Stimulated activated CD4-positive, alpha-beta T cell treated with anti-CD3 and anti-CD28 coated beads, Interleukin-12 subunit alpha, Interleukin-12 subunit beta, amount 100 ng/mL, for 24 hours (primary cell): Measurements from ENCODE around the gene KLF16.
"Not testable (repeated sequence)": the region's sequence is repeated elsewhere in the genome, so short reads cannot be mapped to it uniquely, and the experiment has no call there.

ENCODE experiments used
- DNase-seq, 2 experiments: peaks; one replicate each; pipeline ENCODE4 v3.0.0-alpha.2; 2020; ENCODE audit warnings: low read depth in 2 of 2

Gene KLF16

DNA sequence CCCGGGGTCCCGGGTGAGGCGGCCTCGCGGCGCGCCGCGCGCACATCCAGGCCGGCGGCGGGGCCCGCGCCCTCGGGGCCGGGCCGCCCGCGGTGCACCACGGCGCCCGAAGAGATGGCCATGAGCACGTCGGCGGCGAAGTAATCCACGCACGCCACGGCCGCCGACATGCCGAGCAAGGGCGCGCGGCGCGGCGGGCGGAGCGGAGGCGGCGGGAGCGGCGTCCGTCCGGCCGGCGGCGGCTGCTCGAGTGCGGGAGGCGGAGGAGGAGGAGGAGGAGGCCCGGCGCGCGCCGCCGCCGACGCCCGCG lies at the start of gene KLF16:
KLF16 (minus strand) TSS at position 252 of the 310 bp plus-strand sequence; CDS start at position 170, 82 bp downstream.
- no peak for DNase-seq

DNA sequence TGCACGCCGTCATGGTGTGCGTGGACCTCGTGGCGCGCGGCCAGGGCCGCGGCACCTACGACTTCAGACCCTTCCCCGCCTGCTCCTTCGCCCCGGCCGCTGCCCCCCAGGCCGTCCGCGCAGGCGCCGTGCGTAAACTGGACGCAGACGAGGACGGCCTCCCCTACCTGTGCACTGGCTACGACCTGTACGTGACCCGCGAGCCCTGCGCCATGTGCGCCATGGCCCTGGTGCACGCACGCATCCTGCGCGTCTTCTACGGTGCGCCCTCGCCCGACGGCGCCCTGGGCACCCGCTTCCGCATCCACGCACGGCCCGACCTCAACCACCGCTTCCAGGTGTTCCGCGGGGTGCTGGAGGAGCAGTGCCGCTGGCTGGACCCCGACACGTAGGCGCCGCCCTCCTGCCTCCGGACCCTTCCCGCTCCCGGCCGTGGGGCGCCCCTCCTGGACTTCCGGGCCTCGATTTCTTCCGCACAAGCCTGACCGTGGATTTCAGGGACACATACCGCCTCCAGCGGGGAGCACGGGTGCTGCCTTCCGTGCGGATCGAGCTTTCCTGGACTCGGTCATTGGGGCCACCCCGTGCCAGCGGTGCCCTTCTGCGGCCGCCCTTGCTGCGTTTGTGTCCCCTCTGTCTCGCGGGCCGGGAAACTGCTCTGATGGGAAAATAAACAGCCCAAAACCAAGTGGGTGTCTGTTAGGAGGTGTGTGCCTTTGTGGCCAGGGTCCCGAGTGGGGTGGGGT lies 49.6 kb upstream of the KLF16 start:
- no peak for DNase-seq

DNA sequence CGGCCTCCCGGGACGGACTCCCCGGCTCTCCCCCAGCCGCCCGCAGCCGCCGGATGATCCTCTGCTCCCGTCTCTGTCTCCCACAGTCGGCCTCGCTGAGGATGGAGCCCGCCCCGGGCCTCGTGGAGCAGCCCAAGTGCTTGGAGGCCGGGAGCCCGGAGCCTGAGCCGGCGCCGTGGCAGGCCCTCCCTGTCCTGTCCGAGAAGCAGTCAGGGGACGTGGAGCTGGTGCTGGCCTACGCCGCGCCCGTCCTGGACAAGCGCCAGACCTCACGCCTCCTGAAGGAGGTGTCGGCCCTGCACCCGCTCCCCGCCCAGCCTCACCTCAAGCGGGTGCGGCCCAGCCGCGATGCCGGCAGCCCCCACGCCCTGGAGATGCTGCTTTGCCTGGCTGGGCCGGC lies 48.6 kb upstream of the KLF16 start:
- DNase-seq = no peak

DNA sequence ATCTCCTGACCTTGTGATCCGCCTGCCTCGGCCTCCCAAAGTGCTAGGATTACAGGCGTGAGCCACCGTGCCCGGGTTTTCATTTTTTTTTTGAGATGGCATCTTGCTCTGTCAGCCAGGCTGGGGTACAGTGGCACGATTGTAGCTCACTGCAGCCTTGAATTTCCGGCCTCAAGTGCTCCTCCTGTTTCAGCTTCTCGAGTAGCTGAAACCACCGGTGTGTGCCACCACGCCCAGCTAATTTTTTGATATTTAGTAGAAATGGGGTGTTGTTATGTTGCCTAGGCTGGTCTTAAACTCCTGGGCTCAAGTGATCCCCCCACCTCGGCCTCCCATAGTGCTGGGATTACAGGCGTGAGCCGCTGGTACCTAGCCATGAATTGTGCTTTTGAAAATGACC lies 47.7 kb upstream of the KLF16 start:
- no peak for DNase-seq

DNA sequence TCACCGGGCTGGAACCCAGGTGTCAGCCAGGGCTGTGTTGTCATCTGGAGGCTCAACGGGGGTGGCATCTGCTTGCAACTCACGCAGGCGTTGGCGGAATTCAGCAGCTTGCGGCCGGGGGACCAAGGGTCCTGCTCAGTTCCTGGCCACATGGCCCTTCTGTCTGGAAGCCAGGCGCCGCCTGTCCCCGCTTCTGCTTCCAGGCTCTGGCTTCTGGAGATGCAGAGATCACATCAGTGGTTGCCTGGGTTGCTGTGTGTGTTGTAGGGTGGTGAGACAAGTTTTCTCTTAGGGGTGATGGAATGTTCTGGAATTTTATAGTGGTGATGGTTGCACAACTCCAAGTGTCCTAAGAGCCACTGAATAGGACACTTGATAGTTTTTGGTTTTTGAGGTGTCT lies 46.8 kb upstream of the KLF16 start:
- DNase-seq = no peak

DNA sequence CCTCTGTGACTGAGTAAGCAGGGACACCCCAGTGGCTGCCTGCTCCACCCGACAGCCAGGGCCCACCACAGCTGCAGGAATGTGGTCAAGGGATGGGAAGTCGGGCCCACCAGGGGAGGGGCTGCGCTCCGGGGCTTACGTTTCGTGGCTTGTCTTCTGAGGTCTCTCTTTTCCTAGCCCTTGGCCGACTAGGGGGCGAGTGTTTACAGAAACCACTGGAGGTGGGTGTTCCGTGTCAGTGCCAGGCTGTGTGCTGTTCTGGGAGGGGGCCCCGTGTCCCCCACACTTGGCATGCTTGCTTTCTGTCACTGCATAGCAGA lies 46.3 kb upstream of the KLF16 start:
- no peak for DNase-seq

DNA sequence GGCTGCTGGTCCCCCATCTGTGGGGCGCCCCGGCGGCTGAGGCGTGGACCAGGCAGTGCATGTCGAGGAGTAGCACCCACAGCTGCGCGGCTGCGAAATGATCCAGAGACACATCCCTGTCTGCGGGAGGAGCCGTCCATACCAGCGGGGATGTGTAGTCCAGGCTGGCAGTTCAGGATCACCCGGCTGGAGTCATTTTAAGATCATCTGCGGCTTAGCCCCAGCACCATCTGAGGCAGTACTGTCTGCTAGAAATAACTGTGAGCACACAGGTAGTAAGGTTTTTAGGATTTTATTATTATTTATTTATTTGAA lies 44.9 kb upstream of the KLF16 start:
- DNase-seq = no peak

DNA sequence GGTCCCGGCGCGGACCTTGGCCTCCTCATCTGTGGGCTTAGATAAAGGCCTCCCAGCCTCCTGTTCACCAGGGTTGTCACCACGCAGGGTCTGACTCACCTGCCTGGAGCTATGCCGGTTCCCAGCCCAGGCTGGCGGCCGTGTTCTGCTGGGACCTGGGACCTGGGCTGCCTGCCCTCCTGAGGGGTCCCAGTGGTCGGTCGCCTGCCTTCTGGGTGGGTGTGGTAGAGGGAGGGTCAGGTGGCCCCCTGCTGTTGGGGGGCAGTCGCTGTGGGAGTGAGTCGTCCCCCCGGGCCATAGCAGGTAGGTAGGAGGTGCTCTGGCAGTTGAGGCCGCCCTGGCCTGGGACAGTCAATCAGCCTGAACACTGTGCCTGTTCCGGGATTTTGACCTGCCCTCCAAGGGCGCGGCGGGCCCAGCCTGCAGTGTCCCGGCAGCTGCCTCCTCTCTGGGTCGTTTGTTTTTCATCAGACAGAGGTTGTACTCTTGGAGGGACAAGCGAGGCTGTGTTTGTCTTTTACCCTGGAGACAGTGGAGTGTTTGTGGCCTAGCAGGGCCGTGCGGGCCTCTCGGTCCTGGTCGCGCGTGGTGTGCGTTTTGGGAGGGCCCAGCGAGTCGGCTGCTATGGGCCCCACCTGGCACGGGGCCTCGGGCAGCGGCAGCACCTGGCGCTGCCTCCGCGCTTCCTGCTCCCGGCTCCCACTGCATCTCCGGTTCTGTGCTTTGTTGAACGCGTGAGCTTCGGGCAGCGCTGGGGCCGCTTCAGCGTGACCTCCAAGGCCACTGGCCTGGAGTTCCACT lies 44.4 kb upstream of the KLF16 start:
- DNase-seq = no peak

DNA sequence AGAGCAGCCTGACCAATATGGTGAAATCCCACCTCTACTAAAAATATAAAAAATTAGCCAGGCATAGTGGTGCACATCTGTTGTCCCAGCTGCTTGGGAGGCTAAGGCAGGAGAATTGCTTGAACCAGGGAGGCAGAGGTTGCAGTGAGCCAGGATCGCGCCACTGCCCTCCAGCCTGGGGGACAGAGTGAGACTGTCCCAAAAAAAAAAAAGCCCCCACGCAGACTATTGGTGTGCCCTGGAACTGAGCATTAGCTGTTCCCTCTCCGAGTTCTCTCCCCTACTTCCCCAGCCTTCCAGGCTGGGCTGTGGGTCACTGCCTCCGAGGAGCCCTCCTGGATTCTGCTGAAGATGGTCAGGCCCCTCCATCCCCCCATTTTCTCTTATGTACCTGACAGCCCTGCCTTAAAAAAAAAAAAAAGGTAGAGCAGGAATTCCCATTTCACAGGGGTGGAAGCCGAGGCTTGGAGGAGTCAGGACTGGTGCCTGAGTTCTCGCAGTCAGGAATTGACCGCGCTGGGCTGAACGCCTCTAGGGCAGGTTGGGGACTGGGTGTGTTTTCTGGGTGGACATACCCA lies 43.7 kb upstream of the KLF16 start:
- DNase-seq = no peak

DNA sequence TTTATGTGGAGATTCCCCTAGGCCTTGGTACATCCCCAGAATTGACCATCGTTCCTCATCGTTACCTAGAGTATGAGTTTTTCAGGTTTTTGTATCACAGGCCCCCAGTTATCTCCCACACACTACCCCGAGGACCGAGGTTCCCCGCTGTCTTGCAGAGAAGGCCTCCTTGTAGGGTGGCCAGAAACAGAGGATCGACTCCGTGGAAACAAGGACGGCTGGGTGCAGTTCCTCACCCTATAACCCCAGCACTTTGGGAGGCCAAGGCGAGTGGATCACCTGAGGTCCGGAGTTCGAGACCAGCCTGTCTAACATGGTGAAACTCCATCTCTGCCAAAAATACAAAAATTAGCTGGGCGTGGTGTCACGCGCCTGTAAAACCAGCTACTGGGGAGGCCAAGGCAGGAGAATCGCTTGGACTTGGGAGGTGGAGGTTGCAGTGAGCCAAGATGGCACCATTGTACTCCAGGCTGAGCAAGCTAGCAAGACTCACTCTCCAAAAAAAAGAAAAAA lies 42.5 kb upstream of the KLF16 start:
- no peak for DNase-seq

DNA sequence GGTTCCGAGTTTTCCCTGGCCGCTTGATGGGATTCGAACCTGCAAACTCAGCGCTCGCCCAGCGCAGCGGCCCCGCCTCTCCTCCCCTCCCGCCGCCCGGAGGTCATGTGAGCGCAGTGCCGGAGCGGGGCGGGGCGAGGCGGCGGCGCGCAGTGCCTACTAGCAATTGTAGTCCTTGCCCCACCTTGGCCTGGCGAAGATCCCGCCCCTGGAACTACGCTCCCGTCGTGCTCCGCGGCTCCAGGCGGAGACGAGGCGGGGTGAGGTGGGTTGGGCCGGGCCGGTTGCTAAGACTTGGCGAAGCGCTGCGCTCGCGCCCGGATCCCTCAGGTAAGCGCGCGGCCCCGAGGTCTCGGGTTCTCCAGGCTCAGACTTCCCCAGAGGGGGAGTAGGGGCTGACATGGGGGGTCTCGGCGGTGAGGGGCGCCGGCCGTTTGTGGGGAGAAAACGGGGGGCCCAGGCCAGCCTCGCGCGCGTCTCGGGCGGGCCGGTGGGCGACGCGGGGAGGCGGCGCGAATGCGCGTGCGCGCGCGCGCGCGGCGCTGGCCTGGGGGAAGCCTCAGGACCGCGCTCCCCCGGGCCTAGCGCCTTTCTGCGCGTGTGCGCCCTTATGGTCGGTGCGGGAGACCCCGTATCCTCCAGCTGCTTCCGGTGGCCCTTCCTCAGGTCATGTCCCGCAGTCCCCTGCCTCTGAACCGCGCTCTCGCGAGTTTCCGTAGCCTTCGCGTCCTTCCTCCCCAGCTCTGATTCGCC lies 41.9 kb upstream of the KLF16 start, which contains the start of the genes ADAT3 and SCAMP4:
ADAT3 (plus strand) TSS at position 290 of the 753 bp plus-strand sequence. CDS start 6,649 bp downstream, outside the sequence.
SCAMP4 (plus strand) TSS at position 290 of the 753 bp plus-strand sequence. CDS start 9,621 bp downstream, outside the sequence.
- peak; percentile 97 for DNase-seq

DNA sequence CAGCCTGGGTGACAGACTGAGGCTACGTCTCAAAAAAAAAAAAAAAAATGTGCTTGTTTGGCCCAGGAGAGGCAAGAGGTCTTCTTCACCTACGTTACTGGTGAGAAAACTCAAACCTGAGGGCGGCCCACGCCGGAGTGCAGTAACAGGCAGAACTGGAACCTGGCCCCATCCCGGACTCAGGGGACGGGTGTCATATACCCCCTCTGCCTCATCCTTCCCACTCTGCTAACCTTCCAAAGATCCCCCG lies 41.4 kb upstream of the KLF16 start:
- no peak for DNase-seq

DNA sequence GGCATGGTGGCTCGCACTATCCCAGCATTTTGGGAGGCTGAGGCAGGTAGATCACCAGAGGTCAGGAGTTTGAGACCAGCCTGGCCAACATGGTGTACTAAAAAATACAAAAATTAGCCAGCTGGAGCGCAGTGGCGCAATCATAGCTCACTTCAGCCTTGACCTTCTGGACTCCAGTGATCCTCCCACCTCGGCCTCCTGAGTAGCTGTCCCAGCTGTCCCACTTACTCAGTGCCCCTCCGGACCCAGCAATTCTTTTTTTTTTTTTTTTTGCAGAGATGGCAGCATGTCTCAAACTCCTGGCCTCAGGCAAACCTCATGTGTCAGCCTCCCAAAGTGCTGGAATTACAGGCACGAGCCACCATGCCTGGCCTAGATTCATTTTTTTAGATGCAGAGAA lies 39.5 kb upstream of the KLF16 start:
- no peak for DNase-seq

DNA sequence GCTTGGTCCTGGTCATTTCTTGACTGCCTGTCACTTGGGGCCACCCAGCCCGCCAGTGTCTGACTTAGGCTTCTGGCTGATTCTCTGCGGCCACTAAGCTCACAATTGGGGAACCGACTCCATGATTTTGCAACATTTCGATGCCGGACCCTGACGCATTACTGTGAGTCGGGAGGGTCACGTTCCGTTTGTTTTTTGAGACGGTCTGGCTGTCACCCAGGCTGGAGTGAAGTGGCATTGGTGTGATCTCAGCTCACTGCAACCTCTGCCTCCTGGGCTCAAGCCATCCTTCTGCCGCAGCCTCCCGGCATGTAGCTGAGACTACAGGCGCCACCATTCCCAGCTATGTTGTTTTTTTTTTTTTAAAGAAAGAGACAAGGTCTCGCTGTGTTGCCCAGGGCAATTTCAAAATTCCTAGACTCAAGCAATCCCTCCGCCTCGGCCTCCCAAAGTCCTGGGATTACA lies 38.6 kb upstream of the KLF16 start:
- DNase-seq = no peak

DNA sequence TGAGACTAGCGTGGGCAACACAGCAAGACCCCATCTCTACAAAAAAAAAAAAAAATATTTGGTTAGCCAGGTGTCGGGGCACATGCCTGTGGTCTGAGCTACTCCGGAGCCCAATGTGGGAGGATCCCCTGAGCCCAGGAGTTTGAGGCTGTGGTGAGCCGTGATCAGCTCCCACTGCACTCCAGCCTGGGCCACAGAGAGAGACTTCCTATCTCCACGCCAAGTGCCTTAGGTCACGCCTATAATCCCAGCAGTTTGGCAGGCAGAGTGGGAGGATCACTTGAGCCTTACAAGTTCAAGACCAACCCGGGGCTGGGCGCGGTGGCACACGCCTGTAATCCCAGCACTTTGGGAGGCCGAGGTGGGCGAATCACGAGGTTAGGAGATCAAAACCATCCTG lies 33.1 kb upstream of the KLF16 start:
- DNase-seq = no peak

DNA sequence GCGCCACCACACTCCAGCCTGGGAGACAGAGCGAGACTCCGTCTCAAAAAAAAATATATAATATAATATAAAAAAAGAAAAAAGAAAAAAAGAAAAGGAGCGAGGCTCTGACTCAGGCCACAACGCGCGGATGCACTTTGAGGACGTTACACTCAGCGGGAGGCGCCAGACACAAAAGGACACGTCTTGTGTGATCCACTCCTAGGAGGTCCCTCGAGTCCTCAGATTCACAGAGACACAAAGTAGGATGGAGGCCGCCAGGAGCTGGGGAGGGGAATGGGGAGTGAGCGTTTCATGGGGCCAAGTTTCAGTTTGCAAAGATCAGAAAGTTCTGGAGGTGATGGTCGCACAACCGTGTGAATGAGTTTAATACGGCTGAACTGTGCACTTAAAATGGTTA lies 30.4 kb upstream of the KLF16 start:
- DNase-seq = no peak

DNA sequence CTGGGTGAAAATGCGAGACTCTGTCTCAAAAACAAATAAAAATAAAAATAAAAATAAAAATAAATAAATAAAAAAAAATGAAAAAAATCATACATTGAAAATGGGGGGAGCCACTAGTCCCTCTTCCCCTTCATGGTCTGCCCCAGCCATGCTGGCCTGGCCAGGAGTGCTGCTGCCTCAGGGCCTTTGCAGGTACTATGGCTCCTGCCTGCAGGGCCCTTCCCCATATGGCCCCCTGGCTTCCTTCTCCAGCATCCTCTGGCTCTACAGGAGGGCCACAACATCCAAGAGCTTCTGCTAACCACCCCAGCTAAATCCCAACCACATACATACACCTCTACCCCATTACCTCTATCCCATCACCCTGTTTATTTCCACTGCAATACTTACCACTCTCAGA lies 26.5 kb upstream of the KLF16 start:
- DNase-seq = no peak

DNA sequence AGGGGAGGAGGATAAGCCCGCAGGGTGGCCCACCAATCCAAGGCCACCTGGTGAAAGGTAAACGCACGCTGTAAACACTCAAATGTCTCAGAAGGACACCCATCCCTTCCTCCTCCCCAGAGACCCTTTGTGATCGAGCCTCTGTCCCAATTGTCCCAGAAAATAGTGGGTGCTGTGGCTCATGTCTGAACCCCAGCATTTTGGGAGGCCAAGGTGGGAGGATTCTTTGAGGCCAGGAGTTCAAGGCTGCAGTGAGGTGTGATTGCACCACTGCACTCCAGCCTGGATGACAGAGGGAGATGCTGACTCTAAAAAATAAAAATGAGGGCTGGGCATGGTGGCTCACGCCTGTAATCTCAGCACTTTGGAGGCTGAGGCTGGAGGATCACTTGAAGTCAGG lies 25.0 kb upstream of the KLF16 start:
- no peak for DNase-seq

DNA sequence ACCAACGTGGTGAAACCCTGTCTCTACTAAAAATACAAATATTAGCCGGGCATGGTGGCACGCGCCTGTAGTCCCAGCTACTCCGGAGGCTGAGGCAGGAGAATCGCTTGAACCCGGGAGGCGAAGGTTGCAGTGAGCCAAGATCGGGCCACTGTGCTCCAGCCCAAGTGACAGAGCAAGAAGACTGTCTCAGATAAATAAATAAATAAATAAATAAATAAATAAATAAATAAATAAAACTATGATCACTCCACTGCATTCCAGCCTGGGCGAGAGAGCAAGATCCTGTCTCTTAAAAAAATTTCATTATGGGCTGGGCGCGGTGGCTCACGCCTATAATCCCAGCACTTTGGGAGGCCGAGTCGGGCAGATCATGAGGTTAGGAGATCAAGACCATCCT lies 23.0 kb upstream of the KLF16 start:
- not testable (repeated sequence) for DNase-seq

DNA sequence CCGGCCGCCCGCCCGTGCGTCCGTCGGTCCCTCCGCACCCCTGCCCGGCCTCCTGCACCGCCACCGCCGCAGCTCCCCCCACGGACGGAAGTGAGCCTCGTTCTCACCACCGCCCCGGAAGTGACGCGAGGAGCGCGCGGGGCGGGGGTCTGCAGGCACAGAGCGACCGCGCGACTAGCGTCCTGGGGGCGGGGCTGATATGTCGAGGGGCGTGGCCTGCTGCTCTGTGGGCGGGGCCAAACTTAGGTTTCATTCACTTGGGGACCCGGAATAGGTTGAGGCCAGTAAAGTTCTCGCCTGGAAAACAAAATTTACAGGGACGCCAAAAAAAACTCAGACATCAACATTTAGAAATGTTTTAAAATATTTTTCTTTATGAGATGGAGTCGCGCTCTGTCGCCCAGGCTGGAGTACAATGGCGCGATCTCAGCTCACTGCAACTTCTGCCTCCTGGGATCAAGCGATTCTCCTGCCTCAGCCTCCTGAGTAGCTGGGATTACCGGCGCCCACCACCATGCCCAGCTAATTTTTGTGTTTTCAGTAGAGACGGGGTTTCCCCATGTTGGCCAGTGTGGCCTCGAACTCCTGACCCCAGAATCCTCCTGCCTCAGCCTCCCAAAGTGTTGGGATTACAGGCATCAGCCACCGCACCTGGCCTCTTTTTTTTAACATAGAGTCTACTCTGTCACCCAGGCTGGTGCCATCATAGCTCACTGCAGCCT lies 22.2 kb upstream of the KLF16 start, which contains the start of gene ABHD17A:
ABHD17A (minus strand) TSS at position 99 of the 722 bp plus-strand sequence. CDS start 3,930 bp downstream, outside the sequence.
- peak; percentile 92 to 93 for DNase-seq

DNA sequence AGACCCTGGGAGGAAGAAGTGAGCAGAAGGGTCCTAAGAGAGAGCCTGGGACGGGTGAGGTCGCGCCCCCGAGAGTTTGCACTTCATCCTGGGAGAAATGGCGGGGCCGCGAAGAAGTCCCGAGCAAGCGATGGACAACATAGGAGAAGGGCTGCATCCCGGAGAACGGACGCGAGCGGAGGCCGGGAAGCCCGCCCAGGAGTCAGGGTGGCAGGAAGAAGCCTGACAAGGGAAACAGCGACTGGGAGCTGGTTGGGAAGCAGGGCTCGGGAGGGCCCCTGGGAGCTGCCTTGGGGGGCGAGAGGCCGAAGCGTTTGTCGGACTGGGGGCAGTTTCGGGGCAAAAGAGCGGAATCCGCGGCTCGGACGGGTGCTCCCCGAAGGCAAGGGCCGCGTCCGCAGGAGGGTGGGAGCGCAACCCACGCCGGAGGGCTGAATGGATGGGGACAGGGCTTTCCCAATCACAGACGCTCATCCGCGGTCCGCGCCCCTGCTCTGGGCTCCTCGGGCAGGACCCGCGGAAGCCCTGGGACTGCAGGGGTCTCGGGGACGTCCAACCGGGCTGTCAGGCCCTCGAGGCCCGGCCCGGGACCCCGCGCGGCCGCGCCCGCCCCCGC lies 21.4 kb upstream of the KLF16 start:
- no peak for DNase-seq
